ENCODE data around the gene HSPBP1. TPM values are rescaled to one million over a fixed set of nuclear protein-coding genes. Genes with fewer than 3 reads are reported as not detected.

HSPBP1 gene
- total and polyA plus RNA-seq, 2 donors (not counting 3 experiments of a cell fraction or from before 2014, with no cell fraction given): 30.4 to 47.5 TPM

- no peak for TF ChIP-seq EZH2 (IDR thresholded peaks at IDR 0.05; ENCODE audit: borderline replicate concordance, low read depth, low read length, severe bottlenecking)
- no peak for TF ChIP-seq GATA2 (IDR thresholded peaks at IDR 0.05; ENCODE audit: insufficient read depth, insufficient read length, low read depth, low read length)
- TF ChIP-seq MYC (IDR thresholded peaks at IDR 0.05; ENCODE audit: low read depth, low read length): no peak
- TF ChIP-seq JUN (IDR thresholded peaks at IDR 0.05; ENCODE audit: borderline replicate concordance, insufficient read depth, insufficient read length, low read depth): no peak
- TF ChIP-seq MAX (IDR thresholded peaks at IDR 0.05; ENCODE audit: insufficient read depth, insufficient read length): no peak
- no peak for TF ChIP-seq FOS (IDR thresholded peaks at IDR 0.05; ENCODE audit: borderline replicate concordance, insufficient read depth, low read length)
- TF ChIP-seq CTCF (IDR thresholded peaks at IDR 0.05; ENCODE audit: extremely low read depth in 1 of 2, insufficient read depth in 1 of 2, low read depth in 1 of 2, low read length in 2 of 2): no peak
- TF ChIP-seq POLR2AphosphoS5 (IDR thresholded peaks at IDR 0.05; ENCODE audit: insufficient read depth, low read depth, low read length): no peak
- TF ChIP-seq POLR2A (IDR thresholded peaks at IDR 0.05; ENCODE audit: low read depth, low read length): no peak
- Histone ChIP-seq H3K27ac (ENCODE audit: insufficient read depth, low read depth, low read length) (no peak overlapping the region), H3K4me2 (ENCODE audit: insufficient read depth, low read length) (no peak overlapping the region), H3K27me3 (ENCODE audit: control insufficient read depth in 2 of 2, insufficient read depth in 2 of 2, low read length in 2 of 2) (no peaks in the 10 kb centered on the region), H3K9ac (replicated peaks; ENCODE audit: extremely low read depth, insufficient read depth, low read length) (no peak overlapping the region), H3K4me3 (replicated peaks in 1 of 3; ENCODE audit: insufficient read depth in 1 of 3, low read depth in 1 of 3, low read length in 3 of 3) (no peak overlapping the region), H3K4me1 (ENCODE audit: control insufficient read depth, extremely low read depth, insufficient read depth, low read length) (no peaks in the 10 kb centered on the region), H3K9me1 (replicated peaks; ENCODE audit: control insufficient read depth, extremely low read depth, insufficient read depth, low read length) (no peaks in the 10 kb centered on the region), H4K20me1 (replicated peaks; ENCODE audit: control insufficient read depth, extremely low read depth, insufficient read depth, low read length) (no peaks in the 10 kb centered on the region), H3K36me3 (ENCODE audit: control insufficient read depth in 2 of 2, extremely low read depth in 1 of 2, insufficient read depth in 2 of 2, low read length in 2 of 2) (peaks cover 0 to 29% of the 10 kb centered on the region in 2 experiments), H2AFZ (ENCODE audit: low read depth, low read length) (no peak overlapping the region), H3K9me3 (replicated peaks; ENCODE audit: control insufficient read depth, insufficient read depth, low read length) (no peaks in the 10 kb centered on the region), H3K79me2 (ENCODE audit: control insufficient read depth, insufficient read depth, low read length) (no peaks in the 10 kb centered on the region)
- POLR2A ChIA-PET: no interaction called here
- intact Hi-C loops (cut with micrococcal nuclease) (no loop called here), dilution Hi-C loops (cut with MboI; ENCODE audit: extremely low pct_ligation_motif_present, low sequenced_read_pairs) (no loop called here)
- BruUV-seq (replicated peaks): no TSS peak
- DNase-seq (ENCODE audit: low read depth, low spot score) (no peak), FAIRE-seq (no peak)
- CTCF ChIA-PET: no interaction called here
These were observed 53.6 kb downstream of the HSPBP1 start for GRCh38 chr19:55226273-55226672.
